Stimulated activated CD4-positive, alpha-beta T cell treated with anti-CD3 and anti-CD28 coated beads, Interleukin-12 subunit alpha, Interleukin-12 subunit beta, amount 100 ng/mL, for 24 hours (primary cell): ENCODE data around the gene RASD2.
A peak's percentile ranks its signal among the peaks of the same experiment; 100 is the strongest.

Experiments used
- DNase-seq, 2 experiments: peaks; one replicate each; pipeline ENCODE4 v3.0.0-alpha.2; 2020; ENCODE audit warnings: low read depth in 2 of 2

Gene RASD2

DNA sequence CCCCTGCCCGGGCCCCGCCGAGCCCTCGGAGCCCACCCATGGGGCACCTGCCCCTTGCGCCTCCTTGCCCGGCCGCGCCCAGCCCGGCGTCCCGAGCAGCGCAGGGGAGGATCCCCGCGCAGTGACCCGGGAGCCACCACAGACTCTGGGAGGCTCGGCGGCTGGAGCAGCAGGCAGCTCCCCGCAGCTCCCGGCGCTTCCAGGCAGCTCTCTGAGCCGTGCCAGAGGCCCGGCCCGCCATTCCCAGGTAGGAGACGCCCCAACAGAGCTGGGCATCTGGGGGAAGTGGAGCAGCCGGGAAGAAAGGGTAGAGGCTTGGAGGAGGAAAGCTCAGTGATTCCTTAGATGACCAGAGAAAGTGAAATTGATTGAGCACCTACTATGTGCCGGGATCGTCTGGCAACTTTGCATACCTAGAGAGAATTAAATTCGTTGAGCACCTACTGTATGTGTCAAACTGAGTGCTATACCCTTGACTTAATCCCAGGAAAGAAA lies 670 bp downstream of the RASD2 start:
- DNase-seq: no peak

DNA sequence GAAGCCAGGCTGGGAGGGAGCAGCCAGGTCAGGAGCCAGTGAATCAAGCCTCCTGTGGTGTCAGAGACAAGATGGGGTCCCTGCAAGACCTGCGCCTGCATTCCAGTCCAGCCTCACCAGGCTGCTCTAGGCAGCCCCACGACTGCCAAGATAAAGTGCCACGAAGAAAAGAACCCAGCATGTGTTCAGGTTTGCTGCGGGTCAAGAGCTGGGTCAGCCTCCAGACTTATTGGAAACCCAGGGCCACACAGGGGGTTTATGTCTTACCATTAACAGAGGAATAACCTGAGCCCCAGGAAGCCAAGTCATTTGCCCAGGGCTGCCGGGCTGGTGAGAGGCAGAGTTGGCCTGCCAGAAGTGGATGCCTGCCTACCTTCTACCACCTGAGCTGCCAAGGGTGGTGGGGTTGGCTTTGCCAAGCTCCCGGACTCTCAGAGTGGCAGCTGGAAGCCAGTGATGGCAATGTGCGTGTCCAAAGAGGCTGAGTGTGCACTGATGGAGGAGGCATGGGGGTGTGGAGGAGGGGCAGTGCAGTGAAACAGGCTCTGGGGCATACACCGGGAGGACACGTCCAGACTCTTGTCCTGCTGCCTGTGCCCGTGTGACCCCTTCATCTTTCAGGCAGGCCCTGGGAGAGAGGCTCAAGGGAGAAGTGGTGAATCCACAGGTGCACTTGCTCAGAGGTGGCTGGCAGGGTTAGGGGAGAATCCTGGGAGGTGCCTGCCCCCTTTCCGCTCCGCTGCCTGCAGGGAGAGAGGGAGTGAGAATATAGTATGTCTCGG lies 1.7 kb downstream of the RASD2 start:
- DNase-seq: no peak

DNA sequence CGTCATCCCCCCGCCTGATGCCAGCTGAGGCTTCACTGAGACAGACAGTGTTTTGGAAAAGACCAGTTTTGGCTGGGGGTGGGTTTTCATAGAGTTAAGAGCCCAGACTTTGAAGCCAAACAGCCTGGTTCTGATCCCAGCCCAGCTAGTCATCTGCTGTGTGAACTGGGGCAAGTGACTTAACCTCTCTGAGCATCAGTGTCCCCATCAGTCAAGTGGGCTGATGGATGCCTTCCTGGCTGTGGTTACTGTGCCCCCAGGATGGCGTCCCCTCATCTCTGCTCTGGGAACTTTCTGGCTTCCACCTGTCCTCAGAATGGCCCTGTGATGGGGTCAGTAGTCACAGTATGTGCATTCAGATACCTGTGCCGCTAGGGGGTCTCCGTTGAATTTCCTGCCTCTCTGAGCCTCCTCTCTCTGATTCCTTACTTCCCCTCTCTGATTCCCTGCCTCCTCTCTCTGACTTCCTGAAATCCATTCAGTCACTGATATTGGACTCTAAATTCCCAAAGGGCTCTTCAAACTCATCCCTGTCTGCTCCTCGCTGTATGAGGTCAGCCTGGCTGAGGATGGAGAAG lies 2.4 kb downstream of the RASD2 start:
- no peak for DNase-seq

- DNase-seq: no peak
Measured at GRCh38 chr22:35543702-35544101, 3.1 kb downstream of the RASD2 start.

- no peak for DNase-seq
Measured at GRCh38 chr22:35544189-35544588, 3.6 kb downstream of the RASD2 start.

DNA sequence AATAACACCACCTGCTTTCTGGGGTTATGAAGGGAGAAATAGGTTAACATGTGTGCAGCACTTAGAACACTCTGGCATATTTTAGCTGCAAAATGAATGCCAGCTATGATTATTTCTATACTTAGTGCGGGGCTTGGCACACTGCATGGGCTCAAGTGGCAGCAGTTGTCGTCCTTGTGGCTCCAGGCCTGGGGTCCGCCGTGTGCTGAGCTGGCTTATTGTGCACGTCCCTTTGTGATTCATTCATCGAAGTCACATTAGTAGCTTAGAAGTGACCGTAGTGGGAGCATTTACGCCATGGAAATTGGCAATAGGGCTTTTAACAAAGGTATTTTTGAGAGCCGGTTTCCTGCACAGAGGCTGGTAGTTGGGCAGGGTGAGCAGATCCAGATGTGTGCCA lies 4.2 kb downstream of the RASD2 start:
- no peak for DNase-seq

DNA sequence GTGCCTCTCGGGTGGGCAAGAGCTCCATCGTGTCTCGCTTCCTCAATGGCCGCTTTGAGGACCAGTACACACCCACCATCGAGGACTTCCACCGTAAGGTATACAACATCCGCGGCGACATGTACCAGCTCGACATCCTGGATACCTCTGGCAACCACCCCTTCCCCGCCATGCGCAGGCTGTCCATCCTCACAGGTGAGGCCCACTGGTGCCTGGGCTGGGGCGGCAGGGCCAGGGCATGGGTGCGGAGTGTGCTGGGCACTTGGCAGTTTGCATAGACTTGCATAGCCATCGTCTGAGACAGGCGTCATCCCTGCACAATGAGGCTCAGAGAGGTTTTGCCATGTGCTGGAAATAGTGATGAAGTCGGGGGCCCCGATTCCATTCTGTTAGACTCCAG lies 6.3 kb downstream of the RASD2 start:
- DNase-seq: no peak

- DNase-seq: no peak
Measured at GRCh38 chr22:35547987-35548721, 7.5 kb downstream of the RASD2 start.

- no peak for DNase-seq
Measured at GRCh38 chr22:35548722-35549112, 8.1 kb downstream of the RASD2 start.

- DNase-seq: no peak
Measured at GRCh38 chr22:35549328-35549727, 8.7 kb downstream of the RASD2 start.

GRCh38 chr22:35551549-35552177 lies 11.0 kb downstream of the RASD2 start:
- DNase-seq: no peak

DNA sequence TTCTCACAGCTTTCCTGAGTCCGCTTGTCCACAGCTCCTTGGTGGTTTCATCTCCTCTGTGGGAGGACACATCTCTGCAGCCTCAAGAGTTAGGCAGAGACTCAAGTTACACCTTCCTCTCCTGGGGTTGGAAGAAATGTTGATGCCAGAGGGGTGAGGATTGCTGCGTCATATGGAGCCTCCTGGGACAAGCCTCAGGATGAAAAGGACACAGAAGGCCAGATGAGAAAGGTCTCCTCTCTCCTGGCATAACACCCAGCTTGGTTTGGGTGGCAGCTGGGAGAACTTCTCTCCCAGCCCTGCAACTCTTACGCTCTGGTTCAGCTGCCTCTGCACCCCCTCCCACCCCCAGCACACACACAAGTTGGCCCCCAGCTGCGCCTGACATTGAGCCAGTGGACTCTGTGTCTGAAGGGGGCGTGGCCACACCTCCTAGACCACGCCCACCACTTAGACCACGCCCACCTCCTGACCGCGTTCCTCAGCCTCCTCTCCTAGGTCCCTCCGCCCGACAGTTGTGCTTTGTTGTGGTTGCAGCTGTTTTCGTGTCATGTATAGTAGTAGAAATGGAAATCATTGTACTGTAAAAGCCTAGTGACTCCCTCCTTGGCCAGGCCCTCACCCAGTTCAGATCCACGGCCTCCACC lies 11.7 kb downstream of the RASD2 start:
- DNase-seq: peak; percentile 63 to 77

DNA sequence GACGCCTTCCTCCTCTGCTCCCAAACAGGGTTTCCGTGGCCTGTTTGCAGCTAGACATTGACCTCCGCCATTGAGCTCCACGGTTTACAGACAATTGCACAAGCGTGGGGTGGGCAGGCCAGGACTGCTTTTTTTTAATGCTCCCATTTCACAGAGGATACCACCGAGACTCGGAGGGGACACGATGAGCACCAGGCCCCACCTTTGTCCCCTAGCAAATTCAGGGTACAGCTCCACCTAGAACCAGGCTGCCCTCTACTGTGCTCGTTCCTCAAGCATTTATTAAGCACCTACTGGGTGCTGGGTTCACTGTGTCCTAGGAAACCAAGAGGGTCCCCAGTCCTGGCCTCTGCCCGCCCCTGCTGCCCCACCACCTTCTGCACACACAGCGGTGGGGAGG lies 12.2 kb downstream of the RASD2 start:
- DNase-seq: no peak

GRCh38 chr22:35553341-35553740 lies 12.7 kb downstream of the RASD2 start:
- DNase-seq: no peak

DNA sequence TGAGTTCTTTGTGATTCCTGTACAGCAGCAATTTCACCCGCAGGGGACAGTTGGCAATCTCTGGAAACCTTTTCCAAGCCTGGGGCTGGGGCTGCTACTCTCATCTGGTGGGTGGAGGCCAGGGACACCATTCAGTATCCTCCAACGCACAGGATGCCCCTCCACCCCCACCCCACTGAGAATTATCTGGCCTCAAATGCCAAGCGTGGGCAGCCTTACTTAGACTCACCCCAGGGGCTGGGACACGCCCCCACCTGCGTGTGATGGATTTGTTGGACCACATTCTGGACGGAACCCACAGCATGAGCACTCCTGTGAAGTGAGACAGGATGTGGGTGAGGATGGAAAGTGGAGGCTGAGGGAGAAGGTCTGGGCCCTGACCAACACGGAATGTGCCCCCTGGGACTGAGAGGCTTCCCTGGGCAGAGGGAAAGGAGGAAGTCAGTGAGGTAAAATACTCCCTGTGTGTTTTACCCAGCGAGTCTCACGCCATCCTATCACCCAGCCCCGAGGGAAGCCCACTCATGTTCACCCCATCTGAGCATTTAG lies 13.7 kb downstream of the RASD2 start:
- no peak for DNase-seq

- DNase-seq: no peak
Measured at GRCh38 chr22:35555483-35555890, 14.9 kb downstream of the RASD2 start.

DNA sequence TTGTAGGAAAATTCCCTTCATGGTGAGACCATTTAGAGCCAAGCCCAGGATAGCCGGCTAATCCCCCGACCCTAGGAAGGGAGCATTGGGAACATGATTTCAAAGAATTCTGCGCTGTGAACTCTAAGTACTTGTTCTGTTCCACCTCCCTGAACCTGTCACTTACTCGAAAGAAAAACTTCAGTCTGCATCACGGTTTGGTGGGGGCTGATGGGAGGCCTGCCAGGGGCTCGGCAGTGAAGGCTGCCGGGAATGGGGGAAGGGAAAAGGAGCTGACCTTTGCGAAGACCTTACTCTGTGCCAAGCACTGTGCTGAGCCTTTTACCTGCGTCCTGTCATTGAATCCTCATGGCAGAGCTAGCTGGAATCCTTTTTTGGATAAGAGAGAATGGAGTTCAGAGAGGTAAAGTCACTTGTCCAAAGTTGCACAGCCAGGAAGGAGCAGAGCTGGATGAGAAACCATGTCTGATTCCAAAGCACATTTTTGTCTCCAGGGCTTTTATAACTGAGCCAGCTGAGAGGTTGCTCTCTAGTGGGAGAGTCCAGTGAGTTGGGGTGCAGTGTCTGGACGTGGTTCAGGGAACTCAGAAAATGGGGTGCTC lies 15.4 kb downstream of the RASD2 start:
- no peak for DNase-seq

DNA sequence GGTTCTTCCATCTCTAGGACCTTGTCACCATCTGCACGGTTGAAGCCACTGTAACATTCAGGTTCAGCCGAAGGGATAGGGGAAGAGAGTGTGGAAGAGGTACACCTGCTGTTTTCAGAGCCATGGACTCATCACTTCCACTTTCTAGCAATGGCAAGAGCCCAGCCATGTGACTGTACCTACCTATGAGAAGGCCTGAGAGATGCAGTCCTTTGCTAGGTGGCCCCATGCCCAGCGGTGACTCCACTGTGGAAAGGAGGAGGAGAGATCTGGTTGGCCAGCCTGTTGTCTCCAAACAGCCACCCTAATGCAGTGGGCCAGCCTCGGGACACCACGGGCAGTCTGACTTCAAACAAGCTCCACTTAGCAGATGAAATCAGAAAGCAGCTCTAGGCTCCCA lies 16.0 kb downstream of the RASD2 start:
- no peak for DNase-seq

DNA sequence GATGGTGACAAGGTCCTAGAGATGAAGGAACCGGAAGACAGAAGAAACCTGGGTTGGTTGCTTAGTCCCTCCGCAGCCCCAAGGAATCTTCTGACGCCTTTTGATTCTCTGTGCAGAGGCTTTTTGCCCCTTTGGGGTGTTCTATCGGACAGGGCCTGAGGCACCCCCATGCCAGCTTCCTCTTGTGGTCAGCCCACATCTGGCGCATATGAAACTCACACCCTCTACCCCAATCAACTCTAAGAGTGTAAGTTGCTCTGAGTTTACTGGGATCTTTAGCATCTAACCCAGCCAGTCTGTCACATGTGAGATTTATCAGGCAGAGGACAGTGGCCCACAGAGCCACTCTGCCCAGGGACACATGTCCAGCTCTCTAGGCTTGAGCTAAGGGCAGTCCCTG lies 17.4 kb downstream of the RASD2 start:
- no peak for DNase-seq

- DNase-seq: no peak
Measured at GRCh38 chr22:35558719-35559118, 18.1 kb downstream of the RASD2 start.

DNA sequence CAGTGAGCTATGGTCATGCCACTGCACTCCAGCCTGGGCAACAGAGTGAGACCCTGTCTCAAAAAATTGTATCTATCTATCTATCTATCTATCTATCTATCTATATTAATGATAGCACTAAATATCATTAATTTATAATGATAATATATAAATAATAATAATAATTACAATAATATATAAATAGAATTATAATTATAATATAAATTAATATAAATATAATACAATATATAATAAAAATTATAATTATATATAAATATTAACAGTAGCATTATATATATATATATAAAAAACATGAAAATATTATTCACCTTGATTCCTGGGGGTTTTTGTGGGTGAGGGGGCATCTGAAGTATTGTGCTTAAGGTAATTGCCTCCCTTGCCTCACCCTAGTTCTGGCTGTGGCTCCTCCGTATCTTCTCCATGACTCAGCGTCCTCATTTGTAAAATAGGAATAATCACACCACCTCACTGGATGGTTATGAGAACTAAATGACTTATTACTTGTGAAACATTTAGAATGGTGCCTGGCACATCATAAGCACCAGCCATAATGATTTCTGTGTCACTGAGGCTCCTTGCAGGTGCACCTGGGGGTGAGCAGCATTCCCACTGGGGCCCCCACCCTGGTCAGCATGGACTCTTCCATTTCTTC lies 18.8 kb downstream of the RASD2 start:
- DNase-seq: no peak
